Astrocyte of the cerebellum (primary cell): Measurements from ENCODE around the gene LTBP2.
A peak's percentile ranks its signal among the peaks of the same experiment; 100 is the strongest.

Experiments
- DNase-seq: peaks from one replicate; pipeline ENCODE4 v3.0.0-alpha.2; 2011; ENCODE audit warnings: low read depth
- H3K4me3 ChIP-seq: 2 replicates; pipeline ENCODE4 v1.5.1; 2011; ENCODE audit warnings: mild to moderate bottlenecking, low read depth, low read length, moderate library complexity
- in situ Hi-C: cut with HindIII; loops from 2 replicates; pipeline ENCODE4 v1.10.0; 2017; ENCODE audit warnings: low sequenced_read_pairs
- TF ChIP-seq, protein P1 (sequence below): IDR thresholded peaks from 2 replicates; pipeline ENCODE4 v1.5.1; 2012; ENCODE audit warnings: low read length, low read depth, moderate library complexity, mild to moderate bottlenecking; ENCODE audit errors: missing control alignments

Gene LTBP2

DNA sequence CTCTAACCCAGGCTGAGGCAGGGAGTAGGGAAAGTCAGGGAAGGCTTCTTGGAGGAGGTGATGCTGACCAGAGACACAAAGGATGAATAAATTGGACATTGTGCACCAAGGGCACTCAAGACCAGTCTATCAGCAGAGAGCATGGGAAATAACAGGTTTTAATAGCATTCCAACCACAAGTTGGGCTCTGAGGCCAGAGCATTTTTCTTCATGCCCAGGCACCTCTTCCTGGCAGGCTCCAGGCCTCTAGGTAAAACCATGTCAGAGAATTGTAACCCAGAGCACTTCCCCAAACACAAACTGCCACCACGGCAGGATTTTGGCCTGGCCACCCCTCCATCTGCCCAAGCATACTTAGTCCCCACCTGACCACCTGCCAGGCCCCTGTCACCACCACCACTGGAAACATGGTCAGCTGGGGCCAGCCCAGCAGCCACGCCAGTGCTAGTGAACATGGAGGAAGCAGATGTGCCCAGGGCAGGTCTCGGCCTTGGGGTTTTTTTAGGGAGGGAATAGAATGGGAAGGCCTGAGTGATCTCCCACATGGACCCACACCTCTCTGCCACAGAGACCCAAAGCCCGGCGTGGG, 22.7 kb downstream of the LTBP2 start:
- TF ChIP-seq, protein P1, sequence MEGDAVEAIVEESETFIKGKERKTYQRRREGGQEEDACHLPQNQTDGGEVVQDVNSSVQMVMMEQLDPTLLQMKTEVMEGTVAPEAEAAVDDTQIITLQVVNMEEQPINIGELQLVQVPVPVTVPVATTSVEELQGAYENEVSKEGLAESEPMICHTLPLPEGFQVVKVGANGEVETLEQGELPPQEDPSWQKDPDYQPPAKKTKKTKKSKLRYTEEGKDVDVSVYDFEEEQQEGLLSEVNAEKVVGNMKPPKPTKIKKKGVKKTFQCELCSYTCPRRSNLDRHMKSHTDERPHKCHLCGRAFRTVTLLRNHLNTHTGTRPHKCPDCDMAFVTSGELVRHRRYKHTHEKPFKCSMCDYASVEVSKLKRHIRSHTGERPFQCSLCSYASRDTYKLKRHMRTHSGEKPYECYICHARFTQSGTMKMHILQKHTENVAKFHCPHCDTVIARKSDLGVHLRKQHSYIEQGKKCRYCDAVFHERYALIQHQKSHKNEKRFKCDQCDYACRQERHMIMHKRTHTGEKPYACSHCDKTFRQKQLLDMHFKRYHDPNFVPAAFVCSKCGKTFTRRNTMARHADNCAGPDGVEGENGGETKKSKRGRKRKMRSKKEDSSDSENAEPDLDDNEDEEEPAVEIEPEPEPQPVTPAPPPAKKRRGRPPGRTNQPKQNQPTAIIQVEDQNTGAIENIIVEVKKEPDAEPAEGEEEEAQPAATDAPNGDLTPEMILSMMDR = no peak
- no peak for DNase-seq
- no peak overlapping the region for H3K4me3 ChIP-seq
- in situ Hi-C loops = no loop called here

- in situ Hi-C loops = no loop called here
- no peak overlapping the region for H3K4me3 ChIP-seq
- DNase-seq = no peak
- TF ChIP-seq, protein P1 = no peak
These were observed 24.7 kb downstream of the LTBP2 start for GRCh38 chr14:74587363-74587707.

- TF ChIP-seq, protein P1 = no peak
- in situ Hi-C loops = no loop called here
- H3K4me3 ChIP-seq = no peak overlapping the region
- DNase-seq = no peak
These were observed 25.2 kb downstream of the LTBP2 start for GRCh38 chr14:74586681-74587362.

GRCh38 chr14:74585406-74586335, 26.4 kb downstream of the LTBP2 start:
- TF ChIP-seq, protein P1 = no peak
- DNase-seq = no peak
- in situ Hi-C loops = no loop called here
- no peak overlapping the region for H3K4me3 ChIP-seq

DNA sequence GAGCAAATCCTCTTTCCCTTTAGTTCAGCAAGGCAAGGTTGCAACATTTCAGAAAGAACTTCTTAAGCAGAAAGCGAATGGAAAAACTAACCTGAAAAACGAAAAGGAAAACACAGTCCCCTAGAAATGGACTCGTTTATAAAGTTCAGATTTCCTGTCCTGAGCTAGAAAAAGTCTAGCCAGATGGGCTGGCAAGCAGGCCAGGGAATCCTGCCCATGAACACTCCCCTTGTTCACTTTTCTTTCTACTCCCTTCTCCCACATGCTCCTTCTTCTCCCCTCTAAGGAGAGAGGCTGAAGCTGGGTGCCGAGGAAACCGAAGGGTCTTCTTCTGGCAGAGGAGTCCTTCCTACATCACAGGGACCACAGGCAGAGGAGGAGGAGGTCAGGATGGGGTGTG, 27.1 kb downstream of the LTBP2 start:
- DNase-seq = no peak
- in situ Hi-C loops = no loop called here
- TF ChIP-seq, protein P1 = no peak
- H3K4me3 ChIP-seq = no peak overlapping the region

GRCh38 chr14:74583689-74584434, 28.2 kb downstream of the LTBP2 start:
- in situ Hi-C loops = no loop called here
- no peak overlapping the region for H3K4me3 ChIP-seq
- TF ChIP-seq, protein P1 = no peak
- DNase-seq = peak; percentile 55
